GM19372 (cell line): Measurements from ENCODE around the gene ADAMTSL1.

Source experiments
- ATAC-seq: cut with Tn5 transposase; IDR thresholded peaks from one replicate; pipeline ENCODE4 v1.9.1; 2021; ENCODE audit warnings: mild to moderate bottlenecking, low read depth, moderate library complexity; ENCODE audit not compliant: unreplicated experiment

ADAMTSL1 gene

GRCh38 chr9:18761742-18762300 lies 287.9 kb downstream of the ADAMTSL1 start:
- no peak for ATAC-seq

DNA sequence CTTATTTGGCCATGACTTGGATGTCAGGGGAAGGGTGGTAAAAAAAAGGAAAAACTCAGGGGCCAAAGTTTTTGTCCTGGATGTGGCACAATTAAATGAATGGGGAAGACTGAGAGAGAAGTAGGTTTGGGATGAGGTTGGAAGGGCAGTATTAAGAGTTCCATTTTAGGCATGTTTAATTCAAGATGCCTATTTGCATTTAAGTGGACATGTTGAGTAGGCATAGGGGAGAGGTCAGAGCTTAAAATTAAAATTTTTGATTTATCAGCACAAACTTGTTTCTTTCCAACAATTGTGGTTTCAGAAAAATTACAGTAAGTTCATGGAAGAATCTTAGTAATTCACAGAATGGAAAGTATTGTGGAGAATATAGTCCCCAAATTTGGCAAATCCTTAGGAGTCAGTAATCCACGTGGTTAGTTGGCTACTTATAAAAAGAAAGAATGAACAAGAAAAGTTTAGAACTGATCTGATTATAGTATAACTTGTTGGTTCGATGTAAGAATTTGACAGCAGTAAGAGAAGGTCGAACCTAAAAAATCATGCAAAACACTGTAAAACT lies 293.1 kb downstream of the ADAMTSL1 start:
- ATAC-seq = no peak

DNA sequence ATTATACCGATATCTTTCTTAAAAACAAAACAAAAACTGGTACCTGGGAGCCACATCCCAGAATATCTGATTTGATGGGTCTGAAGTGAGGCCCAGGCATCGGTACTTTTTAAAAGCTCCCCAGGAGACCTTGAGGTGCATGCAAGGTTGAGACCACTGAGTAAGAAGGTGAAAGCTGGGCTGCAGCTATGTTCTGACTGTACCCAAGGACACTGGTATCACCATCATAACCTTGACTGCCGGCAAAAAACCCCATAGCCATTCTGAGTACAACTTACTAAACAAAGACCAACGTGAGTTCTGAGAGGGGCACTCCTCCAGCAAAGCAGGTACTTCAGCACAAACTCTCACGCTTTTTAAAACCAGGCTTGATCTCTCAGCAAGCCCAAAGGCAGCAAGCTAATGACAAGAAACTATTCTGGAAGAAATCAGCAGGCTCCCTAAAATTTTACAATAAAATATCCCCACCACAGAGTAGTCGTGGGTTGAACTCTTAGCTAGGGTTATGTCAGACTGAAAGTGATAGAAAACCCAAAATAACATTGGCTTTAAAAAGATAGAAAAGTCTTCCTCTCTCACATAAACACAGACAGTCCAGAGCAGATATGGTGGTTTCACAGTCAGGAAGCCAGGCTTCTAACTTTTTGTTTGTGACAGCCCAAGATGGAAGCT lies 295.1 kb downstream of the ADAMTSL1 start:
- ATAC-seq = peak; percentile 87

DNA sequence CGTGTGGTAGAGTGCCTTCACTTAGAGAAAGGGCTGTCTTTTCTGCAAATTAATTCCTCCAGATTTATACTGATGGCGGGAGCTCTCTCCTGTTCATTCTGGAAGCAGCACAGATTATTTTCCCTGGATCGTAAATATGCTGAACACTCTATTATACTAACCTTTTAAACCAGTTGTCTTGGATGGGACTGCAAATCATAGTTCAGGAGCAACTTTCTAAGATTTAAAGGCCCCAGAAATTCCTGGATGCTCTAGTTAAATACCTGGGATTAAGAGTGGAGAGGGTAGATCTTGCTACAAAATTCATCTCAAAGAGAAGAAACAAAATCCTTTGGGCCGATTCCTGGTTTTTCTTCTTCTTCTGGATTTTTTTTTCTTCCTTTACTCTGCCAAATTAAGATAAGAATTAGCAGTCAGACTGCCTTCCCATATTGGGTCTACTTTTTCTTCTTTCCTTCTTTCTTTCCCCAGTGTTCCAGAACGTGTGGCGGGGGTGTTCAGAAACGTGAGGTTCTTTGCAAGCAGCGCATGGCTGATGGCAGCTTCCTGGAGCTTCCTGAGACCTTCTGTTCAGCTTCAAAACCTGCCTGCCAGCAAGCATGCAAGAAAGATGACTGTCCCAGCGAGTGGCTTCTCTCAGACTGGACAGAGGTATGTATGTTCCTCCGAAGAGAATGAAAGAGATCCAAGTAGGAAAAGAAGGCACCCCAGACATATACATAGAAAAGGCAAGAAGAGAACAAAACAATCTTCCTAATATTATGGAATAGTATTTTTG lies 296.4 kb downstream of the ADAMTSL1 start:
- no peak for ATAC-seq

GRCh38 chr9:18771011-18771410 lies 297.1 kb downstream of the ADAMTSL1 start:
- ATAC-seq = no peak

- no peak for ATAC-seq
Measured at GRCh38 chr9:18771763-18772162, 297.8 kb downstream of the ADAMTSL1 start.

GRCh38 chr9:18775241-18775640 lies 301.3 kb downstream of the ADAMTSL1 start:
- no peak for ATAC-seq

- ATAC-seq = no peak
Measured at GRCh38 chr9:18775930-18776329, 302.0 kb downstream of the ADAMTSL1 start.

- no peak for ATAC-seq
Measured at GRCh38 chr9:18776836-18777820, 303.2 kb downstream of the ADAMTSL1 start.

DNA sequence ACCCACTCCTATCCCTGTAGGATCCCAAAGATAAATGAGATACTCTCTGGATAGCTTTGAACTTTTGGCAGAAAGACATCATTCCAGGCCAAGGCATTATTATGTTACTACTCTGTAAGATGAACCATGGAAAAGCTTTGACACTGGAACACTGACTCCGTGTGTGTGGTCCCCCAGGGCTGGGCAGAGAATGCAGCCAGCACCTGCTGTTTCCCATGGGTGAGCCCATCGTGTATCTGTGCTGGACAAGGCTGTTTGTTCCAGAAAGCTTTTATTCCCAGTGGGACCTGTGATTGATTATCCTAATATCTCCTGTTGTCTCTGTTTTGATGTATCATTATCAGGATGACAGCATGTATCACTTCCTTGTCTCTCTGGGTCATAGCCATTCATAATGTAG lies 304.2 kb downstream of the ADAMTSL1 start:
- ATAC-seq = no peak

GRCh38 chr9:18778846-18779245 lies 304.9 kb downstream of the ADAMTSL1 start:
- ATAC-seq = no peak

DNA sequence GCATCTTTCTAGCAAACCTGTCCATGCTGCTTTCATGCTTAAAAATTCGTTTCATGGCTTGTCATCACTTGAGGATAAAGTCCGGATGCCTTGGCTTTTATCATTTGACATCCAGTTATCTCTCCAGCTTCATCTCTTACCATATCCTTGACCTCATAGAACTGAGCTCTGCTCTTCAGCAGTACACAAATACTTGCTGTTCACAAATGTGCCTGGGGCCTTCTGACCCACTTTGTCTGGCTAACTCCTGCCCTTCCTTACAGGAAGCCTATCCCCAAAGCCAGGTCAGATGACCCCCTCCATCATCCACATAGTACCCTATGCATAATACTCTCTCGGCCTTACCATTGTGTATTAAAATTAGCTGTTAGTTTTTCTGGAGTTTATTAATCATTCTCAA lies 310.0 kb downstream of the ADAMTSL1 start:
- ATAC-seq = no peak

- ATAC-seq = no peak
Measured at GRCh38 chr9:18785604-18786003, 311.7 kb downstream of the ADAMTSL1 start.

DNA sequence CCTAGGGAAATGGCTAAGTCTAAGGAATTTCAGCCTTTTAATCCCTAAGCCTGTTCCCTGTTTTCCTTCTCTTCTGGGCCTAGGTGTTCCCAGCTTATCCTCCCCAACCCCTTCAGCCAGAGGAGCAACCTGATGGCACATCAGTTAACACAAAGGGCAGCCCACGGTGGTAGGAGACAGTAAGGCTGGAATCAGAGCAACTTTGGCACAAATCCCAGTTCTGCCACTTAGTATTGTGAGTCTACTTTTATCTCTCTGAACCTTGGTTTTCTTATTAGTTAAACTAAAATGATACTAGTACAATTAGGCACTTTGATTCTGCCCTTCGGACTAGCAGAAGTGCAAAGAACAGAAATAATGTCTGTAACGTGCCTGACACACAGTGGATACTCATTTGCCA lies 312.2 kb downstream of the ADAMTSL1 start:
- no peak for ATAC-seq

DNA sequence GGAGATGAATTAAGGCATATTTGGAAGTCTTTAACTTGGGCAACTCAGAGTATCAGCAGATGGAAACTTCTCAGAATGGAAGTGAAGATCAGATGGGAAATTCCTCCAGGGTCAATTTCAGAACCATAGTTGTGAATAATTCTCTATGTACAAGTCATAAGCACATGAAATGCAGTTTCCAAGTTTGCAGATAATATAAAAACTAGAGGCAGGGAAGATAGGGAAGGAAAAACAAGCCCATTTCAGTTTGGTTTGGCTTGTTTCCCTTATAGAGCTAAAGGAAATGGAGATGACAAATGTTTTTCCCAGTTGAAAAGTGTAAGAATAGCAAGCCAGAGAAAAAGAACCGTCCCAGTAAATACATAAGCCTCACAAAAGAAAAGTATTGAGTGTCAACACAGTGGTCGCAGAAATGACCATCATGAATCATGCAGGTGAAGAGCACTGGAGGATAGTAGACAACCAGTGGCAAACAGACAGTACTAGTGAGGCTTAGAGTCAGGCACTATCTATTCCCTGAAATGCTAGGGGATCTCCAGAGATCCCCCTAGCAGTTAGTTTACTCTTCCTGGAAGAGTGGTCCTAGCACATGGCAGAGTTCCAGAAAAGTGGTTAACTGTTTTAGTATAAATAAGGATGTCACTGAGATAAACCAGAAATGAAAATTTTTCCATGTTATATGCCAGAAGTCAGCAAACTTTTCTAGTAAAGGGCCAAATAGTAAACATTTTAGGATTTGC lies 313.1 kb downstream of the ADAMTSL1 start:
- ATAC-seq = no peak

- ATAC-seq = no peak
Measured at GRCh38 chr9:18788256-18788655, 314.3 kb downstream of the ADAMTSL1 start.

DNA sequence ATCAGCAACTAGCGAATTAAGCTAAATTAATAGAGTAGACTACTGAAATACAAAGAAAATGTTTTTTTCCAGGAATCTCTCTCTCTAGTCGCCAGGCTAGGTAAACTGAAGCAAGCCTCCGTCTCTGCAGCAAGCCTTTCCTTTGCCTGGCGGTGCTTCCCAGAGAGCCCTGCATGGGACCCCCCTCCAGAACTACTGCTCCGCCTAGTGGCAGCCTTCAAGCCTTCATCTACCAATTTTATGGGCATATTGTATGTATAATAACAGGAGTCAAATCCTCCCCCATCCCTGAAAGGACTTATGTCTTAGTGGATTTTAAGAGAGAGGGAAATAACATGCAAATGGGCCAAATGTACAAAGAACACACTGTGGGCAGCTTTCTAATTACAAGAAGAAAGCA lies 317.1 kb downstream of the ADAMTSL1 start:
- no peak for ATAC-seq

GRCh38 chr9:18793122-18793521 lies 319.2 kb downstream of the ADAMTSL1 start:
- no peak for ATAC-seq

DNA sequence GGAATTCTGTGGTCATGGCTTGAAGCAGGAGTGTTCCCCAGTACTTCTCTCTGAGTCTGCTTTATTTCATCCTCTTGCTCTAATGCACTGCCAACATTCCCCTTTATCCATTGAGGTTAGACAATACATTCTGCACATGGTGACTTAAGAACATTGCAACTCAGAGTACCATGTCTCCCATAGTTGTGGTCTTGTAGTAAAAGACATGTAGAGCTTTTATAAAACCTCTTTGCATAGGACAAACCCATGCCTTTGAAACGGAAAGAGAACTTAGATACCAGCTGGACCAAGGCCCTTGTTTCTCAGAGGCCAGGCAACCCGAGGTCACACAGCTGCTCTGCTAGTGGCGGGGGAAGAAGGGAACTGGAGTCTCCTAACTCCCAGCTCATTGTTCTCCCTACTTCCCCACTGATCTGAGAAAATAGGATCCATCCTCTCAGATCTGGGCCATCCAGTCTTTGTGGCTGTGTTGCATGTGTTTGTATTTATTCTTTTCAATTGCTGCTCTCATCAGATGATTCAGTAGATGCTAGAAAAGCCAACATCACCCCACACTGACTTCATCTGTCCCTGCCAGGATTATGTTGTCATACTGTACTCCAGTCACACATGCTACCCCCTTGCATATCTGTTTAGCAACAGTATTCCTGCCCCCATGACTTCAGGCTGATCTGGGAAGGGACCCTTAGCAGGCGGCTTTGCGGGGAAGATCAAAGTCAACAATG lies 322.2 kb downstream of the ADAMTSL1 start:
- no peak for ATAC-seq
